GM23338 (cell line): Measurements from ENCODE around the gene AEN. TPM values are rescaled to one million over a fixed set of nuclear protein-coding genes. Genes with fewer than 3 reads are reported as not detected.

Experiments
- ATAC-seq: fragments of 200-7000 bp; cut with Tn5 transposase; 3 replicates; pipeline ENCODE4 v1.9.1; 2020
- DNase-seq: peaks from one replicate; pipeline ENCODE4 v3.0.0-alpha.2; 2015; ENCODE audit warnings: low spot score
- H2AFZ ChIP-seq: fragments of 200-600 bp; sonication (generic); 2 replicates; pipeline ENCODE4 v1.8.0; 2016; ENCODE audit warnings: antibody characterized with exemption, mild to moderate bottlenecking, moderate library complexity
- H3F3A ChIP-seq: fragments of 200-600 bp; sonication (generic); replicated peaks from 2 replicates; pipeline ENCODE4 v1.8.0; 2017; ENCODE audit warnings: antibody characterized with exemption, mixed run types, low read depth
- H3K27ac ChIP-seq: fragments of 200-600 bp; sonication (generic); 2 replicates; pipeline ENCODE4 v1.6.1; 2016; ENCODE audit warnings: low read depth
- H3K27me3 ChIP-seq: fragments of 200-600 bp; sonication (generic); 2 replicates; pipeline ENCODE4 v1.8.0; 2016; ENCODE audit warnings: mild to moderate bottlenecking, mixed run types, moderate library complexity; ENCODE audit not compliant: insufficient read depth
- H3K36me3 ChIP-seq: fragments of 200-600 bp; sonication (generic); 2 replicates; pipeline ENCODE4 v1.8.0; 2016; ENCODE audit warnings: mild to moderate bottlenecking; ENCODE audit not compliant: insufficient read depth
- H3K4me1 ChIP-seq: fragments of 200-600 bp; sonication (generic); 2 replicates; pipeline ENCODE4 v1.8.0; 2016; ENCODE audit warnings: mild to moderate bottlenecking, moderate library complexity; ENCODE audit not compliant: insufficient read depth
- H3K4me2 ChIP-seq: fragments of 200-600 bp; sonication (generic); 2 replicates; pipeline ENCODE4 v1.7.1; 2017; ENCODE audit warnings: mixed run types
- H3K4me3 ChIP-seq: fragments of 200-600 bp; sonication (generic); 2 replicates; pipeline ENCODE4 v1.6.1; 2016; ENCODE audit warnings: mixed run types
- H3K79me2 ChIP-seq: fragments of 200-600 bp; sonication (generic); replicated peaks from 2 replicates; pipeline ENCODE4 v1.8.0; 2017; ENCODE audit warnings: mild to moderate bottlenecking; ENCODE audit not compliant: insufficient read depth
- H3K9me2 ChIP-seq: fragments of 200-600 bp; sonication (generic); 2 replicates; pipeline ENCODE4 v1.8.0; 2017; ENCODE audit not compliant: insufficient read depth
- H4K20me1 ChIP-seq: fragments of 200-600 bp; sonication (generic); replicated peaks from 2 replicates; pipeline ENCODE4 v1.8.0; 2017; ENCODE audit warnings: mild to moderate bottlenecking; ENCODE audit not compliant: insufficient read depth
- H3K27ac Mint-ChIP-seq: 2 replicates; pipeline ENCODE4 v1.8.0; 2020; ENCODE audit warnings: inconsistent platforms, mild to moderate bottlenecking, moderate library complexity, mixed read lengths
- H3K27me3 Mint-ChIP-seq: 3 replicates; pipeline ENCODE4 v1.8.0; 2022; ENCODE audit warnings: low read depth, mild to moderate bottlenecking, moderate library complexity, mixed read lengths, inconsistent platforms; ENCODE audit not compliant: insufficient read depth, poor library complexity
- H3K36me3 Mint-ChIP-seq: 3 replicates; pipeline ENCODE4 v1.8.0; 2021; ENCODE audit warnings: low read depth, mild to moderate bottlenecking, inconsistent platforms, moderate library complexity, mixed read lengths
- H3K4me1 Mint-ChIP-seq: 3 replicates; pipeline ENCODE4 v1.8.0; 2020; ENCODE audit warnings: mild to moderate bottlenecking, inconsistent platforms, mixed read lengths
- H3K4me3 Mint-ChIP-seq: 3 replicates; pipeline ENCODE4 v1.8.0; 2021; ENCODE audit warnings: moderate library complexity, mild to moderate bottlenecking, inconsistent platforms, mixed read lengths
- H3K9me3 Mint-ChIP-seq: 3 replicates; pipeline ENCODE4 v1.8.0; 2020; ENCODE audit warnings: moderate library complexity, mild to moderate bottlenecking, inconsistent platforms, mixed read lengths
- CREB1 ChIP-seq: fragments of 250-450 bp; sonication (Bioruptor Pico); IDR thresholded peaks from 2 replicates; pipeline ENCODE4 v1.5.0; 2020; ENCODE audit warnings: low read depth, mild to moderate bottlenecking, moderate library complexity
- CTCF ChIP-seq, 2 experiments: fragments of 200-600 bp in 1 of 2; sonication (generic) in 1 of 2; conservative IDR thresholded peaks; 2 replicates each; pipeline versions ENCODE4 v1.5.1 to v1.6.1; 2016 to 2017; ENCODE audit warnings: antibody characterized with exemption in 2 of 2, low read depth in 2 of 2, mild to moderate bottlenecking in 2 of 2, moderate library complexity in 1 of 2
- EZH2 ChIP-seq: fragments of 200-600 bp; sonication (generic); IDR thresholded peaks from one replicate; pipeline ENCODE4 v1.8.0; 2017; ENCODE audit warnings: antibody characterized with exemption, mild to moderate bottlenecking, low read depth; ENCODE audit not compliant: unreplicated experiment
- POLR2AphosphoS5 ChIP-seq: IDR thresholded peaks from 2 replicates; pipeline ENCODE4 v1.6.1; 2016; ENCODE audit warnings: antibody characterized with exemption, low read depth
- ZNF462 ChIP-seq: fragments of 250-450 bp; sonication (Bioruptor Pico); IDR thresholded peaks from 2 replicates; pipeline ENCODE4 v1.5.0; 2020; ENCODE audit warnings: mild to moderate bottlenecking, moderate library complexity
- polyA plus RNA-seq: library from polyadenylated mRNA; unstranded; fragments of >200 nt; fragmentation: Nextera tagmentation; extraction: Ambion mirVana; gene quantifications from 2 replicates; pipeline ENCODE4 v1.2.1, GENCODE V29; 2016
- total RNA-seq: library from RNA; depleted of rRNA; stranded (reverse); fragments of >200 nt; shearing (Covaris generic); gene quantifications from 2 replicates; pipeline ENCODE4 v1.2.3, GENCODE V29; 2014
- TF ChIP-seq, protein P1 (sequence below): IDR thresholded peaks from 2 replicates; pipeline ENCODE4 v1.6.1; 2016; ENCODE audit warnings: antibody characterized with exemption

The AEN gene
- total and polyA plus RNA-seq, 2 experiments from 2014 or later = 82.3 to 220 TPM

DNA sequence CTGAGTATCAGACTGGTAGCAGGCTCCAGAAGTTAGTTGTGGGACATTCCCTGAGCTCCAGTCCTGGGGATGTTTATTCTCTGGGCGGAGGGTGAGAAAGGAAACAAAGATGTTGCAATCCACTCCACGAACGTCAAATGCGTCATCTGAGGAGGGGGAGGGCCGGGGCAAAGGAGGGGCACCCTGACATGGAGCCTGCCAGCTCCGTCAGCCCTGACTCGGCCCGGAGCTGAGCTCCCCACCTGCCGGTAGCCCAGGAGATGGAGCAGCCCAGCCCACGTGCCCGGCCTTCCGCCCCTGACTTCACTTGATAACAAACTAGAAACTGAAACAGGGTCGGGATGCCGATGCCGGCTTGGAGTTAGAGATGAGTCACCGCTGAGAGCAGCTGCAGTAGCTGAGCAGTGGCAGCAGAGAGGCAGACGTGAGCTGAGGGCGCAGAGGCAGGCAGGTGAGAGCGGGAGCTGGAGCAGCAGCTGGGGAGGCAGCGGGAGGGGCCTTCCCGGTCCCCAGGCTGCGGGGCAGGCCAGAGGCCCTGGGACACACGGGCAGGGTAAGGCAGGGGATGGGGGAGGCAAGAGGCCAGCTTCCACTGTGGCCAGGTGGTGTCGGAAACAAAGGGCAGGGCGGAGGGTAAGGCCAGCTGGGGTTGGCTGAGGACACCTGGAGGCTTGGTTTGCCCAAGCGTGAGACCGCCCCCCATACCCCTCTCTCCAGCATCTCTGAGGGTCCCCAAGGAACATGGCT lies 17.7 kb downstream of the AEN start, which contains the start of gene ISG20:
TSS of gene ISG20 (plus strand) at position 391 of the 747 bp plus-strand sequence. CDS start at position 742, 351 bp downstream.
- Histone ChIP-seq H3K4me3 (peak within 1 kb of the TSS; percentile 49), H3K36me3 (no peaks in the 10 kb centered on the region), H3K27me3 (no peaks in the 10 kb centered on the region), H3K4me2 (peak within 1 kb of the TSS; percentile 78), H3K9me2 (no peaks in the 10 kb centered on the region), H3F3A (peaks cover 23% of the 10 kb centered on the region), H4K20me1 (peaks cover 9% of the 10 kb centered on the region; the same call in 1 of the 2 replicates), H2AFZ (no peak within 1 kb of the TSS), H3K27ac (peak within 1 kb of the TSS; percentile 87), H3K79me2 (no peaks in the 10 kb centered on the region), H3K4me1 (peaks cover 31% of the 10 kb centered on the region)
- Mint-ChIP-seq H3K9me3 (no peaks in the 10 kb centered on the region), H3K4me1 (peaks cover 44% of the 10 kb centered on the region), H3K27ac (peak within 1 kb of the TSS; percentile 54), H3K27me3 (peaks cover 14% of the 10 kb centered on the region), H3K4me3 (peak within 1 kb of the TSS; percentile 63), H3K36me3 (peaks cover 11% of the 10 kb centered on the region; the same call in 2 of the 3 replicates)
- no peak for TF ChIP-seq ZNF462 (CRISPR knock-in tag)
- TF ChIP-seq, protein P1, sequence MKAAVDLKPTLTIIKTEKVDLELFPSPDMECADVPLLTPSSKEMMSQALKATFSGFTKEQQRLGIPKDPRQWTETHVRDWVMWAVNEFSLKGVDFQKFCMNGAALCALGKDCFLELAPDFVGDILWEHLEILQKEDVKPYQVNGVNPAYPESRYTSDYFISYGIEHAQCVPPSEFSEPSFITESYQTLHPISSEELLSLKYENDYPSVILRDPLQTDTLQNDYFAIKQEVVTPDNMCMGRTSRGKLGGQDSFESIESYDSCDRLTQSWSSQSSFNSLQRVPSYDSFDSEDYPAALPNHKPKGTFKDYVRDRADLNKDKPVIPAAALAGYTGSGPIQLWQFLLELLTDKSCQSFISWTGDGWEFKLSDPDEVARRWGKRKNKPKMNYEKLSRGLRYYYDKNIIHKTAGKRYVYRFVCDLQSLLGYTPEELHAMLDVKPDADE = no peak
- TF ChIP-seq EZH2 = no peak
- peak; percentile 64 for TF ChIP-seq POLR2AphosphoS5
- TF ChIP-seq CREB1 (CRISPR knock-in tag) = peak; percentile 90
- TF ChIP-seq CTCF (conservative IDR thresholded peaks at IDR 0.05; ENCODE audit: low read depth in 2 of 2) = peak in 1 of 2 experiments; percentile 35; a peak in 3 of 4 replicates
- ATAC-seq (peak; percentile 84), DNase-seq (peak; percentile 95)
